Activated CD8-positive, alpha-beta memory T cell treated with anti-CD3 and anti-CD28 coated beads for 4 hours (primary cell): Measurements from ENCODE around the gene PANX1.
"Not testable (repeated sequence)": the region's sequence is repeated elsewhere in the genome, so short reads cannot be mapped to it uniquely, and the experiment has no call there.

Experiments
- DNase-seq, 2 donors: peaks; one replicate each; pipeline ENCODE4 v3.0.0-alpha.2; 2020; ENCODE audit warnings: low read depth in 2 of 2

Gene PANX1

GRCh38 chr11:94150056-94150455, 21.4 kb downstream of the PANX1 start:
- DNase-seq = no peak

GRCh38 chr11:94150704-94151685, 22.4 kb downstream of the PANX1 start:
- no peak for DNase-seq

- DNase-seq = no peak
These were observed 23.4 kb downstream of the PANX1 start for GRCh38 chr11:94151903-94152677.

GRCh38 chr11:94152678-94153065, 24.0 kb downstream of the PANX1 start:
- no peak for DNase-seq

- DNase-seq = no peak
These were observed 24.7 kb downstream of the PANX1 start for GRCh38 chr11:94153320-94153719.

- no peak for DNase-seq
These were observed 25.6 kb downstream of the PANX1 start for GRCh38 chr11:94154095-94154856.

DNA sequence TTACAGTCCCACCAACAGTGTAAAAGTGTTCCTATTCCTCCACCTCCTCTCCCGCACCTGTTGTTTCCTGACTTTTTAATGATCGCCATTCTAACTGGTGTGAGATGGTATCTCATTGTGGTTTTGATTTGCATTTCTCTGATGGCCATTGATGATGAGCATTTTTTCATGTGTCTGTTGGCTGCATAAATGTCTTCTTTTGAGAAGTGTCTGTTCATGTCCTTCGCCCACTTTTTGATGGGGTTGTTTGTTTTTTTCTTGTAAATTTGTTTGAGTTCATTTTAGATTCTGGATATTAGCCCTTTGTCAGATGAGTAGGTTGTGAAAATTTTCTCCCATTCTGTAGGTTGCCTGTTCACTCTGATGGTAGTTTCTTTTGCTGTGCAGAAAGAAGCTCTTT, 28.7 kb downstream of the PANX1 start:
- not testable (repeated sequence) for DNase-seq

DNA sequence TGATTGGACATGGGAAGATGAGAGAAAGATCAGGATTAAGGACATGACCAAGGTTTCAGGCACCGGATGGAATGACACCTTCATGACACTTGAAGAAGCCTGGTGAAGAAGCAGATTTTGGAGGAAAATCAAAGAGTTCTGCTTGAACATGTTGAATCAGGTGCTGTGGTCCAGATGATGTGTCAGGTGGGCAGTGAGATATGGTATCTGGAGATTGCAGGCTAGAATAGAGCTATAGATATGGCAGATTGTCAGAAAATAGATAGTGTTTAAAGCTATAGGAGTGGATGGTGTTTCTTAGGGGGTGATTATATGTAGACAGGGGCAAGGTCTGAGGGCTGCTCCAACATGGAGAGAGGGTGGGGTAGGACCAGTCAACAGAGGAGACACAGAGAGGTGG, 40.2 kb downstream of the PANX1 start:
- no peak for DNase-seq

GRCh38 chr11:94169516-94169915, 40.9 kb downstream of the PANX1 start:
- DNase-seq = no peak

GRCh38 chr11:94169930-94170545, 41.4 kb downstream of the PANX1 start:
- no peak for DNase-seq

DNA sequence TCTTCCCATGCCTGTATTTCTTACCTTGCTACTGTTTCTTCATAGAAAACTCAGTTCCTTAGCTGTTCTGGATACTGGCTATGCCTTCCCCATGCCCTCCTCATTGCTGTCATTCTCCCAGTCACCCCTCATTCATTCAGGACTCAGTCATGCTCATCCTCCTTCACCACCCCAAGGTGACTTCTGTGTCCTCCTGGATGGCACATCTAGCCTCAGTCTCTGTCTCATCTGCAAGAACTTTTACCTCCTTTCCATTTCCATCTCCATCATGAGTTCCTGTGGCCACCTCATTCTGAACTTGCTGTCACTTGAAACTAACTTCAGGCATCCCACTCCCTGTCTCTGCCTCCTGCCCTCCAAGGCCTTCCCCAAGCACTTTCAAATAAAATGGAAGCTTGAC, 42.3 kb downstream of the PANX1 start:
- DNase-seq = no peak

DNA sequence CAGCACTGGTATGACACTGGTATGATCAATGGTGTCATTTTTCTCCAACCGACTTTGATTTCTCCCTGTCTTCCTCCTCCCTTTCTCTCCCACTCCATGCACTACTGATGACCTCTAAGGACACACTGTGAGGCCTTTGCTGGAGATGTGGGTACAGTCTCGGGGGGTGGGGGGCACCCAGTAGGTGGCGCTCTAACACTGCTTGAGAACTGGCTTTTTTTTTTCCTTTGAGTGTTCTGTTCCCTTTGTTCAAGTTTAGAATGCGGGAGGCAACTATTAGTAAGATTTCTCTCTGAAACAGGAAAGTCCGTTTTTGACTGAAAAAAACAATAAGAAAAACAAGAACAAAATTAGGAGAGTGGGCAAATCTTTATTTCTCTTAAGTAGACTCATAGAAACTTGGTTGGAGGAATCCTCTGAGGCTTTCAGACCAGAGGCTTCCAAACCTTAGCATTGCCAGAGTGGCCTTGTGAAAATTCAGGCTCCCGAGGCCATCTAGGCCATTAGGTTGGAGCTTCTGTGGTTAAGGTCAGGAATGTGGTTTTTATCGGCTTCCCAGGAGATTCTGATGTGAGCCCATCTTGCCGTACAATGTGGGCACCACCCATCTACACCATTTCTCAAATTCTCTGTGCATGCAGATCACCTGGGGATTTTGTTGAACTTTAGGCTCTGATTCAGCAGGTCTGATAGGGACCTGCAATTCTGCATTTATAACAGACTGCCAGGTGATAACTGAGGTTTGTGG, 43.2 kb downstream of the PANX1 start:
- no peak for DNase-seq

DNA sequence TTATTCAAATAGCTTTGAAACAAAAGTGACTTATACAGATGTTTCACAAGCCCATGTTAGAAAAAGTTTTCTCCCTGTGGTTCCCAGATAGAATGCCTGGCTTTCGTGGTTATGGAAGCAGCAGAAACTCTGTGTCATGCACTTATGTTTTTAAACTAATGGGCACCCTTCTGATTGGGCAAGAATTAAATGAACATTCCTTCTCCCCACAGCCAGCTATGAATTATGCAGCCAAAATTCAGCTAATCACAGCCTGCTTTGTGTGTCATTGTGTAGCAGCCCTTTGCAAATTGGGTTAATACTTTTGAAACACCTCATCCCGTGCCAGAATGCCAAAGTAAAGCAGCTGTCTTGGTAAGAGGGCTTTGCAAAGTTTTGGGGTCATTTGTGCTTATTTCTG, 46.9 kb downstream of the PANX1 start:
- DNase-seq = no peak

- no peak for DNase-seq
These were observed 49.7 kb downstream of the PANX1 start for GRCh38 chr11:94178331-94178730.

- no peak for DNase-seq
These were observed 51.1 kb downstream of the PANX1 start for GRCh38 chr11:94179696-94180095.

DNA sequence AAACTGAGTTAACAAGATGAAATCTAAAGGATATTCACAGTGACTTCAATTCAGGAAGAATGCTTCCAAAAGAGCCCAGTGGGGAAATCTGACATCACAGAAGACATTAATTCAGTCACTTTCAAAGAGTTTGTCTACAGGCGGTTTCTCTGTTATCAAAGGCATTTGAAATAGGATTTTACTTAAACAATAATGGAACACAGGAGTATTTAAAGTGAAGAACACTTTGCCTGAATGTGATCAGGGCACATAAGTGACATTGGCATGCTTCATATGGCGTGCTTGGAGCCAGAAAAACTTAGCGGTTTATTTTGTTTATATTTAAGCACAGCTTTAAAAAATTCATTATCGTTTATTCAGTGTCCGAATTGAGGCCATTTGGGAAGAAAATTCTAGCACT, 52.9 kb downstream of the PANX1 start:
- no peak for DNase-seq

GRCh38 chr11:94181943-94182342, 53.3 kb downstream of the PANX1 start:
- no peak for DNase-seq

DNA sequence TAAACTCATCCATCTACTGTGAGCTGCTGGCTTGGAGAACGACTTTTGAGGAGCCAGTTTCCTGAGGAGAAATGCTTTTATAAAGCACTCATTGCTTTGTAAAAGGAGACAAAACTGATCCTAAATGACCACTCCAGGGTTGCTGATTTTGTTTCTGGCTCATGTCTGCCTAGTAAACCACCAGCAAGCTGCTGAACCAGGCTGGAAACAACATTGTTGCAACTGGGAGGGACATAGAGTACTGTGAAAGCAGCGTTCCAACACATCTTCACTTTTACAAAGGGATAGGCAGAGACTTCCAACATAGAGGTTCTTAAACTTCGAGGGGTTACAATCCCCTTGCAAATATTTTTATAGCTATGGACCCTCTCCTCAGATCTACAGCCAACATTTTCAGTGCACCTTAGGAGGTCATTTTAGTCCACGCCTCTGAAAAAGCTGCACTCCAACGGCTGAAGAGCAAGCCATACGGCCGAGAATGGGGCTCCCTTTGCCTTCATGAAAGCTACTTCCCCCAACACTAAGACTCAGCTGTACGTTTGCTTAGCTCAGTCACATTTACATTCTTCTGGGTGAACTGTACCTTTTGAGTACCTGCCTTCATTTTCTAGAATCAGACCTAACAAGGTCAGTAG, 54.7 kb downstream of the PANX1 start:
- no peak for DNase-seq

DNA sequence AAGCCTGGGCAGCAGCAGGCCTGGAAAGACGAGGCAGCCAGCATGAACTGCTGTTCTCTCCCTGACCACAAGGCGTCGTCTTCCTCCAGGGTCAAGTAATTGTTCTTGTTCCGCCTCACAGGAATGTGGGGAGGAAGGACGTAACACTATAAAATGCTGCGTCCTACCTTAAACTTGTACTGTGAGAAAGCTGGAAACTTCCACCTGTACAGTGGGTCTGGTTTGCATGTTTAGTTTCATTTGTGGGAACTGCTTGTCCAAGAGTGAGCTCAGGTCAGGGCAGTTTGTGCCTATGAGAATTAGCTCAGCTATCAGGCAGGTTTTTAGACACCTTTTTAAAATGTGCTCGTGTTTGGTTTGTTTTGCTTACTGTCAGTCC, 55.2 kb downstream of the PANX1 start:
- DNase-seq = no peak

DNA sequence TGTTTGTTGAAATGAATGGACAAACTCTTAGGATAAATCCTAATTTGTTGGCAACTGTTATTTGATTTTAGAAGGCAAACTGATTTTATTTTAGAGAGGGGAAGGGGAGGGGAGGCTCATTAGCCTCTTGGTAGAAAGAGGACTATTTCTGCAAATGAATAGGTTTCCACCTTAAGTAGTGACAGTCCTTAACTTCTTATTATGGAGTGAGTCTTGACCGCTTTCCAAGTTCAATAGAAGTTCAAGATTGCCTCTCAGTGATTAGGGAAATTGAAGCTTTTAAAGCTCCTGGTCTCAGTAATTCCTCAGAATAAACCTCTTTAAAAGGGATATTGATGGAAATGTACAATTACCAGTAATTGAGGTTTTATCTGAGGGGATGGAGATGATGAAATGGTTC, 55.7 kb downstream of the PANX1 start:
- no peak for DNase-seq

- no peak for DNase-seq
These were observed 56.2 kb downstream of the PANX1 start for GRCh38 chr11:94184846-94185245.
